HepG2 (cell line): ENCODE measurements around the gene NMNAT1. TPM values are rescaled to one million over a fixed set of nuclear protein-coding genes. Genes with fewer than 3 reads are reported as not detected.

Source experiments
- ATAC-seq: fragments of 200-7000 bp; cut with Tn5 transposase; 3 replicates; pipeline ENCODE4 v1.9.1; 2020; ENCODE audit warnings: mild to moderate bottlenecking, moderate library complexity
- BruUV-seq: library from RNA; stranded (reverse); fragments of 400-500 nt; replicated peaks from 2 replicates; lab custom pipeline; 2021; lab: Mats Ljungman, UMichigan
- CTCF ChIA-PET: fragments of 300-600 bp; formaldehyde crosslinking; extraction: SDS; loops from one replicate; lab custom pipeline; 2021; ENCODE audit warnings: low total read pairs, inconsistent platforms, low intra/inter-chr PET ratio; lab: Yijun Ruan, JAX
- POLR2A ChIA-PET: fragments of 350-600 bp; sonication (Branson Sonifier 250); formaldehyde crosslinking; loops from one replicate; lab custom pipeline; 2020; ENCODE audit warnings: antibody characterized with exemption, inconsistent platforms; lab: Yijun Ruan, JAX
- DNase-seq: peaks from one replicate; pipeline ENCODE4 v3.0.0-alpha.2; 2015; ENCODE audit warnings: low spot score
- FAIRE-seq: peaks from 3 replicates; lab custom pipeline; 2011; peaks lifted over from hg19 to GRCh38; lab: Jason Lieb, UNC
- H2AFZ ChIP-seq: one replicate; pipeline ENCODE4 v1.6.1; 2011; ENCODE audit warnings: low read length, inconsistent platforms
- H3K27ac ChIP-seq: fragments of 300-600 bp; 3 replicates; pipeline ENCODE4 v1.8.0; 2011; ENCODE audit warnings: mixed run types, mild to moderate bottlenecking, mixed read lengths, low read length, inconsistent platforms; ENCODE audit not compliant: insufficient read depth; ENCODE audit errors: extremely low read length
- H3K27me3 ChIP-seq, 2 experiments: fragments of 200-600 bp in 1 of 2; 2 replicates in 1 of 2; 3 replicates in 1 of 2; pipeline versions ENCODE4 v1.6.0 to v1.8.0; 2011; ENCODE audit warnings: low read length in 2 of 2, mild to moderate bottlenecking in 2 of 2, moderate library complexity in 2 of 2, inconsistent platforms in 1 of 2; ENCODE audit not compliant: insufficient read depth in 2 of 2, control insufficient read depth in 1 of 2
- H3K36me3 ChIP-seq, 2 experiments: fragments of 200-600 bp in 1 of 2; replicated peaks in 1 of 2; 2 replicates in 1 of 2; 3 replicates in 1 of 2; pipeline versions ENCODE4 v1.5.1 to v1.8.0; 2011; ENCODE audit warnings: low read length in 2 of 2, inconsistent platforms in 1 of 2; ENCODE audit not compliant: insufficient read depth in 2 of 2, control insufficient read depth in 1 of 2
- H3K4me1 ChIP-seq: 2 replicates; pipeline ENCODE4 v1.5.1; 2012; ENCODE audit warnings: low read length, inconsistent platforms; ENCODE audit not compliant: insufficient read depth
- H3K4me2 ChIP-seq: 2 replicates; pipeline ENCODE4 v1.6.0; 2011; ENCODE audit warnings: low read depth, low read length, inconsistent platforms
- H3K4me3 ChIP-seq, 3 experiments: fragments of 200-600 bp in 1 of 3; sonication (generic), shearing (Covaris generic) in 1 of 3; replicated peaks in 1 of 3; 2 replicates each; pipeline ENCODE4 v1.5.1; 2011 to 2016; ENCODE audit warnings: low read length in 3 of 3, inconsistent platforms in 2 of 3, low read depth in 2 of 3, mild to moderate bottlenecking in 2 of 3, control low read depth in 1 of 3, mixed read lengths in 1 of 3; ENCODE audit not compliant: insufficient read depth in 1 of 3
- H3K79me2 ChIP-seq: one replicate; pipeline ENCODE4 v1.6.1; 2011; ENCODE audit warnings: low read length, inconsistent platforms; ENCODE audit not compliant: insufficient read depth
- H3K9ac ChIP-seq: 2 replicates; pipeline ENCODE4 v1.6.0; 2011; ENCODE audit warnings: mild to moderate bottlenecking, low read depth, low read length, inconsistent platforms; ENCODE audit not compliant: insufficient read depth
- H3K9me3 ChIP-seq: 2 replicates; pipeline ENCODE4 v1.5.1; 2012; ENCODE audit warnings: mild to moderate bottlenecking, low read length
- H4K20me1 ChIP-seq: 2 replicates; pipeline ENCODE4 v1.6.0; 2011; ENCODE audit warnings: inconsistent platforms, mild to moderate bottlenecking, low read length, moderate library complexity; ENCODE audit not compliant: insufficient read depth
- XBP1 ChIP-seq: sonication (generic); formaldehyde crosslinking; IDR thresholded peaks from 2 replicates; pipeline ENCODE4 v1.5.0; 2020; ENCODE audit warnings: missing genetic modification reagents
- ZNF446 ChIP-seq: sonication (generic); formaldehyde crosslinking; IDR thresholded peaks from 2 replicates; pipeline ENCODE4 v1.5.0; 2020; ENCODE audit warnings: mild to moderate bottlenecking, missing genetic modification reagents
- ZNF879 ChIP-seq: sonication (generic); formaldehyde crosslinking; IDR thresholded peaks from 2 replicates; pipeline ENCODE4 v1.8.1; 2023; ENCODE audit warnings: missing genetic modification reagents
- WGBS: methylation state at CpG from one replicate; pipeline ENCODE4 v1.1.6; 2017; ENCODE audit warnings: low lambda C conversion rate; 5-methylcytosine and 5-hydroxymethylcytosine counted together
- in situ Hi-C: cut with HindIII; loops from 2 replicates; pipeline ENCODE4 v1.10.0; 2017; ENCODE audit warnings: low pct_unique_long_range_greater_than_20kb; ENCODE audit not compliant: extremely low pct_ligation_motif_present
- intact Hi-C: fragments of 100-400 bp; cut with micrococcal nuclease; formaldehyde crosslinking; loops from one replicate; pipeline ENCODE4 v1.10.0; 2022; ENCODE audit not compliant: unreplicated experiment
- polyA plus RNA-seq, 8 experiments: library from polyadenylated mRNA; depleted of rRNA in 3 of 8; stranded (reverse) in 7 of 8; unstranded in 1 of 8; fragments of >200 nt; fragmentation: Illumina TruSeq in 4 of 8; extraction: Trizol in 4 of 8; gene quantifications; 2 replicates each; pipeline versions ENCODE4 v1.2.1 to v1.2.3, GENCODE V29; 2011 to 2016; ENCODE audit warnings: low read depth in 4 of 8, missing spikeins in 1 of 8, mixed read lengths in 1 of 8; ENCODE audit not compliant: insufficient read depth in 1 of 8
- total RNA-seq, 5 experiments: library from RNA; depleted of rRNA; stranded (reverse); fragments of >200 nt; fragmentation: Illumina TruSeq; extraction: Trizol; gene quantifications; 2 replicates each; pipeline ENCODE4 v1.2.3, GENCODE V29; 2016; ENCODE audit warnings: low read depth in 1 of 5

The NMNAT1 gene
- total and polyA plus RNA-seq, 2 of the 13 experiments (the other 11 are each of a cell fraction or from before 2014, with no cell fraction given), result 5.6 to 12.2 TPM

DNA sequence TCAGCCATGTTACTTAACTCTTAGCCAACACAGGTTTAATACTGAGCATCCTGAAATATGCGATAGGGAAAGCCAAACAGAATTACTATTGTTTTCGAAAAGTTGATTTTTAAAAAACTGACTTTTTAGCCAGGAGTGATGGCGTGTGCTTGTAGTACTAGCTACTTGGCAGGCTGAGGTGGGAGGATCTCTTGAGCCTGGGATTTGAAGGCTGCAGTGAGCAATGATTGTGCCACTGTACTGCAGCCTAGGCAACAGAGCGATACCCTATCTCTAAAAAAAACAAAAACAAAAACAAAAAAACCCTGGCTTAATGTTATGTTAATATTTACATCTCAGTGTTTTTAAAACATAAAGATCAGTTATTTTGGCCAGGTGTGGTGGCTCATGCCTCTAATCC lies 16.7 kb downstream of the NMNAT1 start:
- Histone ChIP-seq H3K27ac (no peak overlapping the region), H3K79me2 (no peaks in the 10 kb centered on the region), H3K27me3 (no peaks in the 10 kb centered on the region), H4K20me1 (no peaks in the 10 kb centered on the region), H3K4me2 (no peak overlapping the region), H3K9me3 (no peaks in the 10 kb centered on the region), H3K9ac (no peak overlapping the region), H3K36me3 (no peaks in the 10 kb centered on the region), H2AFZ (no peak overlapping the region), H3K4me3 (no peak overlapping the region), H3K4me1 (peaks cover 7% of the 10 kb centered on the region; the same call in 1 of the 2 replicates)
- in situ Hi-C loops (no loop called here), intact Hi-C loops (no loop called here)
- WGBS, result 94% methylated on average over 4 of the region's 4 CpGs
- FAIRE-seq, result no peak
- ChIA-PET CTCF (no interaction called here), POLR2A (no interaction called here)
- no peak for DNase-seq
- no peak for ATAC-seq
- BruUV-seq, result no TSS peak
- TF ChIP-seq ZNF446 (CRISPR knock-in tag), result no peak

GRCh38 chr1:9960706-9961562 lies 17.7 kb downstream of the NMNAT1 start:
- no peak overlapping the region for H3K4me3 ChIP-seq
- ATAC-seq, result no peak

More at GRCh38 chr1:9960706-9961562, 17.7 kb downstream of the NMNAT1 start:
- Histone ChIP-seq H3K9me3 (no peaks in the 10 kb centered on the region), H3K4me1 (peaks cover 7% of the 10 kb centered on the region; the same call in 1 of the 2 replicates), H3K36me3 (no peaks in the 10 kb centered on the region), H3K4me2 (no peak overlapping the region), H3K27me3 (no peaks in the 10 kb centered on the region), H2AFZ (no peak overlapping the region), H3K9ac (no peak overlapping the region), H4K20me1 (no peaks in the 10 kb centered on the region), H3K79me2 (no peaks in the 10 kb centered on the region), H3K27ac (no peak overlapping the region)
- POLR2A ChIA-PET, result no interaction called here
- CTCF ChIA-PET, result no interaction called here
- intact Hi-C loops (no loop called here), in situ Hi-C loops (no loop called here)
- no peak for FAIRE-seq
- no TSS peak for BruUV-seq
- WGBS, result 90% methylated on average over 9 of the region's 12 CpGs
- DNase-seq, result no peak
- TF ChIP-seq ZNF879 (CRISPR knock-in tag) (no peak), XBP1 (CRISPR knock-in tag) (no peak)
